ENCODE results near the gene SPATS1.

DNA sequence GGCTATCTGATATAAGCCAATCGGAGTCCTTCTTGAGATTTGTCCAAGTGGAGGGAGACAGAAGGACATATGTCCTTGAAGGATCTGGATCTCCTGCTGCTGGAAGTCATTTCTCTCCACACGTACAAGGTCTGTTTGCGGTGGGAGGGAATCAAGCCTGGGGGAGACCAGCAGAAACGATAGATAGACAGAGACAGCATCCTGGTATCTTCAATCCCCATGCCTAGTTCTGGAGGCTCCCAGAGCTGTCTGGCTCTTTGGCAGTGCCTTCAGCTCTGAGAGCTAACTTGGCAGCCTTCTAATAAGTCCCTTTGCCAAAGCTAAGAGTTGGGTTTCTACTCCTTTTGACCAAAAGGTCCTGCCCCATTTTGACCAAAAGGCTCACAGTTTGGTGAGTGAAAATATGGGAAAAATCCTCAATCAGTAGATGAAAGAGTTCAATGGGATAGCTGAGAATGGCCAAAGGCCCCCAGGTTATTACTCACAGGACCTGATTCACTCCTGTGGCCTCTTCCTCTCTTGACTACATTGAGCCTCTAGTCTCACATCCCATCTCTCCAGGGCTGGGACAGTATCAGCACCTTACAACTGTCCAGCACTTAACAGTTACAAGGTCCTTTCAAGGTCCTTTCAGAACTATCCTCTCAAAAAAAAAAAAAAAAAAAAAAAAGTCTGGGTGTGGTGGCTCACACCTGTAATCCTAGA lies 49.6 kb upstream of the SPATS1 start:
- TF ChIP-seq, protein P1, sequence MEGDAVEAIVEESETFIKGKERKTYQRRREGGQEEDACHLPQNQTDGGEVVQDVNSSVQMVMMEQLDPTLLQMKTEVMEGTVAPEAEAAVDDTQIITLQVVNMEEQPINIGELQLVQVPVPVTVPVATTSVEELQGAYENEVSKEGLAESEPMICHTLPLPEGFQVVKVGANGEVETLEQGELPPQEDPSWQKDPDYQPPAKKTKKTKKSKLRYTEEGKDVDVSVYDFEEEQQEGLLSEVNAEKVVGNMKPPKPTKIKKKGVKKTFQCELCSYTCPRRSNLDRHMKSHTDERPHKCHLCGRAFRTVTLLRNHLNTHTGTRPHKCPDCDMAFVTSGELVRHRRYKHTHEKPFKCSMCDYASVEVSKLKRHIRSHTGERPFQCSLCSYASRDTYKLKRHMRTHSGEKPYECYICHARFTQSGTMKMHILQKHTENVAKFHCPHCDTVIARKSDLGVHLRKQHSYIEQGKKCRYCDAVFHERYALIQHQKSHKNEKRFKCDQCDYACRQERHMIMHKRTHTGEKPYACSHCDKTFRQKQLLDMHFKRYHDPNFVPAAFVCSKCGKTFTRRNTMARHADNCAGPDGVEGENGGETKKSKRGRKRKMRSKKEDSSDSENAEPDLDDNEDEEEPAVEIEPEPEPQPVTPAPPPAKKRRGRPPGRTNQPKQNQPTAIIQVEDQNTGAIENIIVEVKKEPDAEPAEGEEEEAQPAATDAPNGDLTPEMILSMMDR (IDR thresholded peaks at IDR 0.05) = no peak
- TF ChIP-seq EZH2 (IDR thresholded peaks at IDR 0.05; ENCODE audit: borderline replicate concordance, insufficient read depth, low read depth, low read length, poor library complexity, severe bottlenecking) = no peak
